Natural killer cell (primary cell): Measurements from ENCODE around the gene LMAN1L. TPM values are rescaled to one million over a fixed set of nuclear protein-coding genes. Genes with fewer than 3 reads are reported as not detected.

Experiments
- ATAC-seq, 3 donors: fragments of 150-1000 bp in 2 of 3; fragments of 200-7000 bp in 1 of 3; cut with Tn5 transposase; 1 replicate in 1 of 3; 2 replicates in 2 of 3; pipeline ENCODE4 v1.10.0; 2021; ENCODE audit warnings: mild to moderate bottlenecking in 2 of 3, moderate library complexity in 2 of 3
- DNase-seq, 2 donors: peaks; one replicate each; pipeline versions ENCODE4 v3.0.0 to v3.0.0-alpha.2; 2013 to 2021; ENCODE audit warnings: mixed read lengths in 1 of 2
- H3K27ac ChIP-seq: one replicate; pipeline ENCODE4 v1.5.1; 2013; ENCODE audit warnings: mild to moderate bottlenecking, low read length
- H3K27me3 ChIP-seq: one replicate; pipeline ENCODE4 v1.6.1; 2013; ENCODE audit warnings: low read length; ENCODE audit not compliant: control insufficient read depth, insufficient read depth
- H3K36me3 ChIP-seq: one replicate; pipeline ENCODE4 v1.6.1; 2013; ENCODE audit warnings: low read length; ENCODE audit not compliant: control insufficient read depth, insufficient read depth
- H3K4me1 ChIP-seq: one replicate; pipeline ENCODE4 v1.6.1; 2013; ENCODE audit warnings: low read length; ENCODE audit not compliant: control insufficient read depth, insufficient read depth
- H3K4me3 ChIP-seq: one replicate; pipeline ENCODE4 v1.5.1; 2013; ENCODE audit warnings: low read length
- H3K9me3 ChIP-seq: one replicate; pipeline ENCODE4 v1.6.1; 2013; ENCODE audit warnings: low read length; ENCODE audit not compliant: control insufficient read depth, insufficient read depth
- H3K27ac Mint-ChIP-seq, 2 donors: one replicate each; pipeline ENCODE4 v1.8.0; 2022; ENCODE audit warnings: mild to moderate bottlenecking in 2 of 2, mixed read lengths in 2 of 2, moderate library complexity in 1 of 2
- H3K27me3 Mint-ChIP-seq, 2 donors: one replicate each; pipeline ENCODE4 v1.8.0; 2022; ENCODE audit warnings: low read depth in 2 of 2, mixed read lengths in 2 of 2
- H3K36me3 Mint-ChIP-seq: one replicate; pipeline ENCODE4 v1.8.0; 2022; ENCODE audit warnings: mixed read lengths
- H3K4me1 Mint-ChIP-seq, 2 donors: one replicate each; pipeline ENCODE4 v1.8.0; 2022; ENCODE audit warnings: mixed read lengths in 2 of 2
- H3K4me3 Mint-ChIP-seq: one replicate; pipeline ENCODE4 v1.8.0; 2022; ENCODE audit warnings: mild to moderate bottlenecking, moderate library complexity, mixed read lengths
- H3K9me3 Mint-ChIP-seq, 2 donors: one replicate each; pipeline ENCODE4 v1.8.0; 2022; ENCODE audit warnings: mixed read lengths in 2 of 2
- CTCF ChIP-seq: fragments of 200-600 bp; IDR thresholded peaks from one replicate; pipeline ENCODE4 v1.8.0; 2022; ENCODE audit warnings: antibody characterized with exemption
- WGBS: methylation state at CpG from one replicate; pipeline ENCODE4 v1.1.7; 2013; ENCODE audit warnings: missing lambda C conversion rate; ENCODE audit not compliant: insufficient coverage; 5-methylcytosine and 5-hydroxymethylcytosine counted together
- intact Hi-C: fragments of 100-400 bp; cut with micrococcal nuclease; formaldehyde crosslinking; loops from one replicate; pipeline ENCODE4 v1.14.2; 2022
- total RNA-seq, 4 donors: library from RNA; stranded (reverse); fragments of 120-200 nt in 1 of 4; gene quantifications; one replicate each; pipeline versions ENCODE4 v1.2.3 to v1.2.4, GENCODE V29; 2013 to 2022

LMAN1L gene
- total RNA-seq, 3 donors from 2014 or later (not counting 1 experiment from before 2014, with no cell fraction given): 0.72 to 1.1 (median 0.94) TPM

- 86% methylated on average over 18 of the region's 18 CpGs for WGBS
- Mint-ChIP-seq H3K4me3 (no peak overlapping the region), H3K4me1 (peaks cover 5 to 39% of the 10 kb centered on the region in 2 donors)
Observed at GRCh38 chr15:74808078-74808839, 4.4 kb upstream of the LMAN1L start.

GRCh38 chr15:74808840-74809229 lies 3.8 kb upstream of the LMAN1L start:
- H3K36me3 Mint-ChIP-seq: no peaks in the 10 kb centered on the region
- Histone ChIP-seq H3K9me3 (no peaks in the 10 kb centered on the region), H3K36me3 (peaks cover 5% of the 10 kb centered on the region), H3K4me3 (no peak overlapping the region), H3K27me3 (no peaks in the 10 kb centered on the region), H3K27ac (no peak overlapping the region), H3K4me1 (peaks cover 25% of the 10 kb centered on the region)
- H3K27ac Mint-ChIP-seq: peak overlapping the region; percentile 65 to 84
- ATAC-seq: no peak
- no peak for DNase-seq
- no peak overlapping the region for H3K4me3 Mint-ChIP-seq
- WGBS: 78% methylated on average over 4 of the region's 4 CpGs
- H3K4me1 Mint-ChIP-seq: peaks cover 5 to 38% of the 10 kb centered on the region in 2 donors
- intact Hi-C loops: no loop called here
- no peaks in the 10 kb centered on the region for H3K9me3 Mint-ChIP-seq
- TF ChIP-seq CTCF: no peak
- H3K27me3 Mint-ChIP-seq: peaks cover 0 to 5% of the 10 kb centered on the region in 2 donors

More at GRCh38 chr15:74808078-74808839, 4.4 kb upstream of the LMAN1L start:
- H3K27ac ChIP-seq: peak overlapping the region; percentile 25
- no peak overlapping the region for H3K4me3 ChIP-seq
- H3K4me1 ChIP-seq: peaks cover 25% of the 10 kb centered on the region
- no peak for TF ChIP-seq CTCF
- Mint-ChIP-seq H3K9me3 (no peaks in the 10 kb centered on the region), H3K27me3 (peaks cover 0 to 3% of the 10 kb centered on the region in 2 donors), H3K27ac (peak overlapping the region; percentile 65 to 84), H3K36me3 (no peaks in the 10 kb centered on the region)
- peaks cover 11% of the 10 kb centered on the region for H3K36me3 ChIP-seq
- intact Hi-C loops: no loop called here
- ATAC-seq: no peak
- no peaks in the 10 kb centered on the region for H3K27me3 ChIP-seq
- H3K9me3 ChIP-seq: no peaks in the 10 kb centered on the region
- no peak for DNase-seq

- H3K4me1 Mint-ChIP-seq: peaks cover 5 to 34% of the 10 kb centered on the region in 2 donors
- H3K36me3 Mint-ChIP-seq: no peaks in the 10 kb centered on the region
- intact Hi-C loops: no loop called here
- no peaks in the 10 kb centered on the region for H3K9me3 ChIP-seq
- H3K9me3 Mint-ChIP-seq: no peaks in the 10 kb centered on the region
- peak overlapping the region in 1 of 2 donors; percentile 84 for H3K27ac Mint-ChIP-seq
- no peak overlapping the region for H3K27ac ChIP-seq
- no peak overlapping the region for H3K4me3 Mint-ChIP-seq
- H3K27me3 ChIP-seq: no peaks in the 10 kb centered on the region
- H3K4me3 ChIP-seq: no peak overlapping the region
- ATAC-seq: no peak
- peaks cover 0 to 5% of the 10 kb centered on the region in 2 donors for H3K27me3 Mint-ChIP-seq
- H3K36me3 ChIP-seq: peaks cover under 1% of the 10 kb centered on the region
- 91% methylated on average over 5 of the region's 5 CpGs for WGBS
- H3K4me1 ChIP-seq: peaks cover 25% of the 10 kb centered on the region
- TF ChIP-seq CTCF: no peak
- DNase-seq: no peak
Observed at GRCh38 chr15:74809242-74809641, 3.4 kb upstream of the LMAN1L start.
